ENCODE data around the gene IFI27L1.

The IFI27L1 gene

DNA sequence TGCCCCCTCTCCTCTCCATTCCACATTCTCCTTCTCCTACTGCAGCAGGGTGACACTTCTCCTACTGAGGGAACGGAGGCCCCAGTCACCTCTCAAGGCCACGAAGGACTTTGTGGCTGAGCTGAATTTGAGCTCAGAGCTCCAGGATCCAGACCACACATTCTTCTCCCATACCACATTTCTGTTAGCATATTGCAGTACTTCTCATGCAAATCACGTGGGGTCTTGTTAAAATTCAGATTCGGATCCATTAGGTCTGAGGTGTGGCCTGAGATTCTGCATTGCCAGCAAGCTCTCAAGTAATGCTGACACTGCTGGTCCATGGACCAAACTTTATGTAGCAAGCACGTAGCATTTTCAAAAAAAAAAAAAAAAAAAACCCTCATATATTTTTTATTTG lies 57.9 kb downstream of the IFI27L1 start:
- no peak for DNase-seq (ENCODE audit: low read depth)
- TF ChIP-seq, protein P1, sequence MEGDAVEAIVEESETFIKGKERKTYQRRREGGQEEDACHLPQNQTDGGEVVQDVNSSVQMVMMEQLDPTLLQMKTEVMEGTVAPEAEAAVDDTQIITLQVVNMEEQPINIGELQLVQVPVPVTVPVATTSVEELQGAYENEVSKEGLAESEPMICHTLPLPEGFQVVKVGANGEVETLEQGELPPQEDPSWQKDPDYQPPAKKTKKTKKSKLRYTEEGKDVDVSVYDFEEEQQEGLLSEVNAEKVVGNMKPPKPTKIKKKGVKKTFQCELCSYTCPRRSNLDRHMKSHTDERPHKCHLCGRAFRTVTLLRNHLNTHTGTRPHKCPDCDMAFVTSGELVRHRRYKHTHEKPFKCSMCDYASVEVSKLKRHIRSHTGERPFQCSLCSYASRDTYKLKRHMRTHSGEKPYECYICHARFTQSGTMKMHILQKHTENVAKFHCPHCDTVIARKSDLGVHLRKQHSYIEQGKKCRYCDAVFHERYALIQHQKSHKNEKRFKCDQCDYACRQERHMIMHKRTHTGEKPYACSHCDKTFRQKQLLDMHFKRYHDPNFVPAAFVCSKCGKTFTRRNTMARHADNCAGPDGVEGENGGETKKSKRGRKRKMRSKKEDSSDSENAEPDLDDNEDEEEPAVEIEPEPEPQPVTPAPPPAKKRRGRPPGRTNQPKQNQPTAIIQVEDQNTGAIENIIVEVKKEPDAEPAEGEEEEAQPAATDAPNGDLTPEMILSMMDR (IDR thresholded peaks at IDR 0.05; ENCODE audit: low read length, missing control alignments), result no peak
- no peak overlapping the region for H3K4me3 ChIP-seq (replicated peaks; ENCODE audit: low read depth, low read length)

DNA sequence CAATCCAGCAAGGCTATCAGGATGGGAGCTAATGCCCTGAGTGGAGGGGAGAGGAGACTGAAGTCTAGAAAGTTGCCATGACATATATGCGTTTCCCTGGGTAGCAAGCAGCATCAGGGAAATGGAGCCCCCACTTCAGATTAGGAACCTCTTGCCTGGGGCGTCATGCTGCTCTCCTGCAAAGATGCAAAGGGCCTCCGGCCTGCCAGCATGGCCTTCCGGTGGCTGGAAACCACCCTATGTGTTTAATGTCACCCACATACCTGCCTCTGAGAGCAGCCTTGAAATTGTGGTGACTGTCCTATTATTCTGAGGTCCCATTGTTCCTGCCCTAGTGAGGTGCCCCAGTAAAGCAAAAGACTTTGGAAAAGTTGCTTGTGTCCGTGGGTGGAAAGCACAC lies 58.3 kb downstream of the IFI27L1 start:
- TF ChIP-seq, protein P1 (IDR thresholded peaks at IDR 0.05; ENCODE audit: low read length, missing control alignments), result no peak
- DNase-seq (ENCODE audit: low read depth), result no peak
- H3K4me3 ChIP-seq (replicated peaks; ENCODE audit: low read depth, low read length), result no peak overlapping the region

DNA sequence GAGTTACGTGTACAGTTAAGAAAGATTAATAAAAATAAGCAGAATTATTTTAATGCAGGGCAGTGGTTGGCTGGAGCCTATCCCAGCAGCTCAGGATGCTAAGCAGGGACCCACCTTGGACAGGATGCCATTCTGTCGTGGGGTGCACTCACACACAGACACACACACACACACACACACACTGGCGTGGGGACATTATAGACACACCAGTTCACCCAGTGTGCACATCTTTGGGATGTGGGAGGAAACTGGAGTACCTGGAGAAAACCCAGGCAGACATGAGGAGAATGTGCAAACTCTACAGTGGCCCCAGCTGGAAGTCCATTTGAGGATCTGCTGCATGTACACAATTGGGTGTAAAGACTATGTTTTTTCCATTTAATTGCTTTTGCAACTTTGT lies 61.1 kb downstream of the IFI27L1 start:
- TF ChIP-seq, protein P1 (IDR thresholded peaks at IDR 0.05; ENCODE audit: low read length, missing control alignments), result no peak
- DNase-seq (ENCODE audit: low read depth), result no peak
- no peak overlapping the region for H3K4me3 ChIP-seq (replicated peaks; ENCODE audit: low read depth, low read length)

DNA sequence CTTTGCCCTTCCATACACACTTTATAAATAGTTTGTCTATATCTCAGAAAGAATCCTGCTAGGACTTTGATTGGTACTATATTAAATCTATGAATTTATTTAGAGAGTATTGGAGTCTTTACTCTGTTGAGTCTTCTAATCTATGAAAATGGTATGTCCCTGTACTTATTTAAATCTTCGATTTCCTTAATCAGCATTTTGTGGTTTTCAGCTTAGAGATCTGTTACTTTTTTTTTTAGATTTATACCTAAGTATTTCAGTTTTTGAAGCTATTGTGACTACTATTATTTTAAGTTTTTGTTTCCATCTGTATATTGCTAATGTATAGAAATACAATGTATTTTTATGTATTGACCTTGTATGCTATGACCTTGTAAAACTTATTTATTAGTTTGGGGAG lies 61.7 kb downstream of the IFI27L1 start:
- H3K4me3 ChIP-seq (replicated peaks; ENCODE audit: low read depth, low read length), result no peak overlapping the region
- no peak for DNase-seq (ENCODE audit: low read depth)
- TF ChIP-seq, protein P1 (IDR thresholded peaks at IDR 0.05; ENCODE audit: low read length, missing control alignments), result no peak

DNA sequence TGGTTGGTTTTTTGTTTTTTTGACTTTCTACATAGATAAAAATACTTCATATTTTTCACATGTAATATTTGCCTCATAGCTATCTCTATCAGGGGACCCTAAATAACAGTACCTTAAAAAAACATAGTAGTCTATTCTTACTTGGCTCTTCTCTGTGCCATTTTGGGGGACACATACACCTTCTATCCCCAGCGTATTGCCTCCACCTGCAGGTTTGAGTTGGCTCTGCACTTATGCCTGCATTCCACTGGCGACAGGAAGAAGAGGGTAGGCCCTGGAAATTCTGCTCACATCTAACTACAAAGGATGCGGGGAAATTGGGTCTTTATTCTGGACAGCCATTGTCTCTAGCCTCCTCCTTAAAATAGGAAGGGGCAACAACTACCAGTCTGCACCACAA lies 62.1 kb downstream of the IFI27L1 start:
- DNase-seq (ENCODE audit: low read depth), result no peak
- TF ChIP-seq, protein P1 (IDR thresholded peaks at IDR 0.05; ENCODE audit: low read length, missing control alignments), result peak; percentile 37
- H3K4me3 ChIP-seq (replicated peaks; ENCODE audit: low read depth, low read length), result no peak overlapping the region

DNA sequence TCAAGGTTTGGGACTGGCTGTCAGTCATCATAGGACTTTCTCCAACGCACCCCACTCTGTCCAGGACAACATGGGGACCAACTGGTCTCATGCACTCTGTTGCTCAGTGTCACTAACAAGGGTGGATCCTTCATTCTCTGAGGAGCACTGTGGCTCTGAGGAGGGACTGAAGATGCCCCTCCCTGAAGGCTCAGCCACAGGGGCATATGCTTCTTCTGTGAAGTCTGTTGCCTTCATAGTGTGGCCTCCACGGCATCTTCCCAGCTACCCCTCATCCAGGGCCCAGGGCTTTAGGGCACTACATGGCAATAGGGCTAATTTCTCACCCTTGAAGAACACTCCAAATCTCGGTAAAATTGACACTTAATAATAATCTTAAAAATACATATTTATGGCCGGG lies 62.6 kb downstream of the IFI27L1 start:
- H3K4me3 ChIP-seq (replicated peaks; ENCODE audit: low read depth, low read length), result no peak overlapping the region
- TF ChIP-seq, protein P1 (IDR thresholded peaks at IDR 0.05; ENCODE audit: low read length, missing control alignments), result no peak
- DNase-seq (ENCODE audit: low read depth), result no peak

DNA sequence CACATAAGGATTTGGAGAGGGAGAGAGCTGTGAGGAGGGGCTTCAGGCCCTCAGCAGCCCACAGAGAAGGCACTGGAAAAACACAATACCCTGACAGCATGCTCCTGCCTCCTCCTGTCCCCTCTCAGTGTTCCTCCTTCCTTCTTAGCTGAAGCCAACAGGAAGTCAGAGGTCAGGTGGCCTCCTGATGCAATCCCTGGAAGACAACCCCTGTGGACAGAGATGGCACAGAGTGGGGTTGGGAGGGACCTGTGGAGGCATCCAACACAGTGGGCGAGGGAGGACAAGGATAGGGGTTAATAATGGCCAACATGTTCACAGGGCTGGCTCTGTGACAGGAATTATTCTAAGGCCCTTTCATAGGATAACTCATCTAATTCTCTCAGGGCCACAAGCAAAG lies 63.7 kb downstream of the IFI27L1 start:
- no peak for DNase-seq (ENCODE audit: low read depth)
- H3K4me3 ChIP-seq (replicated peaks; ENCODE audit: low read depth, low read length), result no peak overlapping the region
- TF ChIP-seq, protein P1 (IDR thresholded peaks at IDR 0.05; ENCODE audit: low read length, missing control alignments), result no peak

Measured in fibroblast of pulmonary artery (primary cell).